SK-N-SH treated with all-trans-retinoic acid at 6 μM for 48 hours (cell line): ENCODE measurements around the gene TAT.

Source experiments
- CREB5 ChIP-seq: fragments of 250-450 bp; sonication (Bioruptor Pico); IDR thresholded peaks from 2 replicates; pipeline ENCODE4 v1.5.1; 2020; ENCODE audit warnings: low read depth, mild to moderate bottlenecking, moderate library complexity
- ISL1 ChIP-seq: fragments of 250-450 bp; sonication (Bioruptor Pico); IDR thresholded peaks from 2 replicates; pipeline ENCODE4 v2.1.2; 2022; ENCODE audit warnings: mild to moderate bottlenecking, moderate library complexity
- TF ChIP-seq, protein P1 (sequence below): fragments of 250-450 bp; sonication (Bioruptor Pico); IDR thresholded peaks from 2 replicates; pipeline ENCODE4 v1.8.0; 2020; ENCODE audit warnings: mild to moderate bottlenecking, moderate library complexity, borderline replicate concordance

- TF ChIP-seq CREB5 (no peak), ISL1 (CRISPR knock-in tag) (no peak)
- TF ChIP-seq, protein P1, sequence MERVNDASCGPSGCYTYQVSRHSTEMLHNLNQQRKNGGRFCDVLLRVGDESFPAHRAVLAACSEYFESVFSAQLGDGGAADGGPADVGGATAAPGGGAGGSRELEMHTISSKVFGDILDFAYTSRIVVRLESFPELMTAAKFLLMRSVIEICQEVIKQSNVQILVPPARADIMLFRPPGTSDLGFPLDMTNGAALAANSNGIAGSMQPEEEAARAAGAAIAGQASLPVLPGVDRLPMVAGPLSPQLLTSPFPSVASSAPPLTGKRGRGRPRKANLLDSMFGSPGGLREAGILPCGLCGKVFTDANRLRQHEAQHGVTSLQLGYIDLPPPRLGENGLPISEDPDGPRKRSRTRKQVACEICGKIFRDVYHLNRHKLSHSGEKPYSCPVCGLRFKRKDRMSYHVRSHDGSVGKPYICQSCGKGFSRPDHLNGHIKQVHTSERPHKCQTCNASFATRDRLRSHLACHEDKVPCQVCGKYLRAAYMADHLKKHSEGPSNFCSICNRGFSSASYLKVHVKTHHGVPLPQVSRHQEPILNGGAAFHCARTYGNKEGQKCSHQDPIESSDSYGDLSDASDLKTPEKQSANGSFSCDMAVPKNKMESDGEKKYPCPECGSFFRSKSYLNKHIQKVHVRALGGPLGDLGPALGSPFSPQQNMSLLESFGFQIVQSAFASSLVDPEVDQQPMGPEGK (CRISPR knock-in tag), result no peak
Measured at GRCh38 chr16:71552698-71553503, 24.0 kb downstream of the TAT start.
